ENCODE data around the gene LILRA2. TPM values are rescaled to one million over a fixed set of nuclear protein-coding genes. Genes with fewer than 3 reads are reported as not detected.
"Not testable (repeated sequence)": the region's sequence is repeated elsewhere in the genome, so short reads cannot be mapped to it uniquely, and the experiment has no call there.

The LILRA2 gene
- total RNA-seq, 5 donors from 2014 or later (not counting 1 experiment from before 2014, with no cell fraction given): 0.16 to 0.47 (median 0.37) TPM; not detected in 1

GRCh38 chr19:54595680-54596436, 22.3 kb downstream of the LILRA2 start:
- H3K4me3 Mint-ChIP-seq; H3K27ac Mint-ChIP-seq; CTCF ChIA-PET; H3K36me3 ChIP-seq (ENCODE audit: control insufficient read depth in 2 of 2, extremely low read depth in 1 of 2, insufficient read depth in 1 of 2, low read length in 1 of 2); H3K4me3 ChIP-seq (ENCODE audit: control insufficient read depth in 1 of 2, extremely low read depth in 1 of 2, low read length in 1 of 2); H3K9me3 Mint-ChIP-seq; H3K4me1 Mint-ChIP-seq; H3K36me3 Mint-ChIP-seq; H3K27ac ChIP-seq (ENCODE audit: low read length); DNase-seq; ATAC-seq (replicated peaks in 1 of 4); H3K9me3 ChIP-seq; H3K4me1 ChIP-seq (ENCODE audit: control insufficient read depth in 1 of 2, extremely low read depth in 1 of 2, insufficient read depth in 2 of 2, low read length in 2 of 2); POLR2A ChIA-PET: not testable (repeated sequence)
- peaks cover 27 to 55% of the 10 kb centered on the region in 2 donors for H3K27me3 Mint-ChIP-seq
- 91% methylated on average over 14 of the region's 26 CpGs for WGBS (ENCODE audit: insufficient coverage)
- H3K27me3 ChIP-seq (replicated peaks in 1 of 2; ENCODE audit: control insufficient read depth in 2 of 2, extremely low read depth in 1 of 2, insufficient read depth in 2 of 2, low read length in 1 of 2): peaks cover 0 to 65% of the 10 kb centered on the region in 2 experiments

- peaks cover 26 to 41% of the 10 kb centered on the region in 2 donors for H3K27me3 Mint-ChIP-seq
- WGBS (ENCODE audit: insufficient coverage): 83% methylated on average over 1 of the region's 5 CpGs
- no peak overlapping the region for H3K4me3 Mint-ChIP-seq
- Histone ChIP-seq H3K27me3 (replicated peaks in 1 of 2; ENCODE audit: control insufficient read depth in 2 of 2, extremely low read depth in 1 of 2, insufficient read depth in 2 of 2, low read length in 1 of 2) (peaks cover 0 to 39% of the 10 kb centered on the region in 2 experiments), H3K27ac (ENCODE audit: low read length) (no peak overlapping the region), H3K4me1 (ENCODE audit: control insufficient read depth in 1 of 2, extremely low read depth in 1 of 2, insufficient read depth in 2 of 2, low read length in 2 of 2) (no peaks in the 10 kb centered on the region), H3K9me3 (no peaks in the 10 kb centered on the region), H3K4me3 (ENCODE audit: control insufficient read depth in 1 of 2, extremely low read depth in 1 of 2, low read length in 1 of 2) (no peak overlapping the region), H3K36me3 (ENCODE audit: control insufficient read depth in 2 of 2, extremely low read depth in 1 of 2, insufficient read depth in 1 of 2, low read length in 1 of 2) (no peaks in the 10 kb centered on the region)
- H3K27ac Mint-ChIP-seq: no peak overlapping the region
- H3K4me1 Mint-ChIP-seq: no peaks in the 10 kb centered on the region
- no peak for ATAC-seq (replicated peaks in 1 of 4)
- no peak for DNase-seq
- ChIA-PET CTCF (no interaction called here), POLR2A (no interaction called here)
- no peaks in the 10 kb centered on the region for H3K36me3 Mint-ChIP-seq
- peaks cover 2 to 11% (median 4%) of the 10 kb centered on the region in 3 donors for H3K9me3 Mint-ChIP-seq
Measured at GRCh38 chr19:54600212-54600611, 26.6 kb downstream of the LILRA2 start.

- Mint-ChIP-seq H3K9me3 (peaks cover 2 to 18% (median 4%) of the 10 kb centered on the region in 3 donors), H3K27ac (no peak overlapping the region), H3K27me3 (peaks cover 36 to 53% of the 10 kb centered on the region in 2 donors), H3K4me1 (no peaks in the 10 kb centered on the region), H3K36me3 (no peaks in the 10 kb centered on the region), H3K4me3 (no peak overlapping the region)
- Histone ChIP-seq H3K4me3 (ENCODE audit: control insufficient read depth in 1 of 2, extremely low read depth in 1 of 2, low read length in 1 of 2) (no peak overlapping the region), H3K27me3 (replicated peaks in 1 of 2; ENCODE audit: control insufficient read depth in 2 of 2, extremely low read depth in 1 of 2, insufficient read depth in 2 of 2, low read length in 1 of 2) (peaks cover 0 to 33% of the 10 kb centered on the region in 2 experiments), H3K27ac (ENCODE audit: low read length) (no peak overlapping the region), H3K4me1 (ENCODE audit: control insufficient read depth in 1 of 2, extremely low read depth in 1 of 2, insufficient read depth in 2 of 2, low read length in 2 of 2) (no peaks in the 10 kb centered on the region), H3K9me3 (no peaks in the 10 kb centered on the region), H3K36me3 (ENCODE audit: control insufficient read depth in 2 of 2, extremely low read depth in 1 of 2, insufficient read depth in 1 of 2, low read length in 1 of 2) (no peaks in the 10 kb centered on the region)
- CTCF ChIA-PET: no interaction called here
- ATAC-seq (replicated peaks in 1 of 4) (no peak), DNase-seq (no peak)
- WGBS (ENCODE audit: insufficient coverage): 80% methylated on average over 1 of the region's 4 CpGs
- POLR2A ChIA-PET: no interaction called here
Measured at GRCh38 chr19:54606230-54606629, 32.6 kb downstream of the LILRA2 start.

DNA sequence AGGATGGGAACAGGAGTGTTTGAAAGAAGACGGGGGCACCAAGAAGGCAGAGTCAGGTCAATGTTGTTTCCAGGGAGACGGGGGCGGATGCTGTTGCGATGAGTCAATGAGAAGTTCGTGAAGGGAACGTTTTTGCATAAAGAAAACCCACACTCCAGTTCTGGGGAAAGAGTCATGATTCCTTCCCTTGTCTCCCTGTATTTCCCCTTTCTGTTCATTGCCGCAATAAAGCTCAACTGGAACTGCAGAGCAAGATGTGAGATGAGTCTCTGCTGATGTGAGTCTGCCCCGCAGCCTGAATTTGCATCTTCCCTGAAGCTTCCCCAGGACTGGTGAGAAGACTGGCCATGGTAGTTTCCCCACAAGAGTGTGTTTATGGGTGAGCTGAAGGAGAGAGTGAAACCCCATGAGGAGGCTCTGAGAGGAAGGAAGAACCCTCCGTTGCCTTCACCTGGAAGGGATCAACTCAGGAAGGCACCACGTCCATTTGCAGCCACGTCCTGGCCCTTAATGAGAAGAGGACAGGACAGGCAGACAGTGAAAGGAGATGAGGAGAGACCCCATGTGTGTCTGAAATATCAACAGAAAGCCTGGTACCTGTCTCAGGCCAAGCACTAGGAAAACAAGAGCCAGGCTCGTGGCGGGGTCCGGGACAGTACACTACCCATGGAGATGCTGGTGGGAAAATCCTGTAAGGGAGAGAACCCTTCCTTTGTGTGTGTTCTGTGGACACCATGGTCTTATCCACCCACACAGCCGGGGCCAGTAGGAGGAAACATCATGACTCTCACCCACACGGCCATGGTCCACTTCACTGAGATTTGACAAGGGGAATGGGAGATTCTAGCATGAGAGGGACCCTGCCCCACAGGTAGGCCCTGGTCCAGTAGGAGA, 33.5 kb downstream of the LILRA2 start:
- Histone ChIP-seq H3K36me3 (ENCODE audit: control insufficient read depth in 2 of 2, extremely low read depth in 1 of 2, insufficient read depth in 1 of 2, low read length in 1 of 2) (no peaks in the 10 kb centered on the region), H3K27me3 (replicated peaks in 1 of 2; ENCODE audit: control insufficient read depth in 2 of 2, extremely low read depth in 1 of 2, insufficient read depth in 2 of 2, low read length in 1 of 2) (peaks cover 0 to 33% of the 10 kb centered on the region in 2 experiments), H3K27ac (ENCODE audit: low read length) (no peak overlapping the region), H3K4me1 (ENCODE audit: control insufficient read depth in 1 of 2, extremely low read depth in 1 of 2, insufficient read depth in 2 of 2, low read length in 2 of 2) (no peaks in the 10 kb centered on the region), H3K4me3 (ENCODE audit: control insufficient read depth in 1 of 2, extremely low read depth in 1 of 2, low read length in 1 of 2) (no peak overlapping the region), H3K9me3 (no peaks in the 10 kb centered on the region)
- Mint-ChIP-seq H3K36me3 (no peaks in the 10 kb centered on the region), H3K9me3 (peaks cover 2 to 18% (median 4%) of the 10 kb centered on the region in 3 donors), H3K27ac (no peak overlapping the region), H3K27me3 (peaks cover 34 to 51% of the 10 kb centered on the region in 2 donors), H3K4me3 (no peak overlapping the region), H3K4me1 (no peaks in the 10 kb centered on the region)
- no peak for ATAC-seq (replicated peaks in 1 of 4)
- ChIA-PET POLR2A (no interaction called here), CTCF (no interaction called here)
- WGBS (ENCODE audit: insufficient coverage): 71% methylated on average over 2 of the region's 16 CpGs
- DNase-seq: no peak

DNA sequence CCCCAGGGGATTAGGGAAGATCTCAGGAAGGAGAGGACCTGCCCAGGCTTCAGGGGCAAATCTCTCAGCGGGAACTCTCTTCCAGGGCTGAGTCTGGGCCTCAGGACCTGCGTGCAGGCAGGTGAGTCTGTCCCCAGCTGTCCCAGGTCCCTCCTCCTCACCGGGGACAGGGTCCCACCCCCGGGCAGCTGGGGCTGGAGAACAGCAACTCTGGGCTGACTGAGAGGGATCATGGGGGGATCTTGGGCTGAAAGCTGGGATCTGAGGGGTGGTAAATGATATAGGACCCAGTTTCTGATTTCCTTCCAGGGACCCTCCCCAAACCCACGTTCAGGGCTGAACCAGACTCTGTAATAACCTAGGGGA, 34.2 kb downstream of the LILRA2 start:
- Mint-ChIP-seq H3K27me3 (peaks cover 34 to 51% of the 10 kb centered on the region in 2 donors), H3K4me3 (no peak overlapping the region), H3K4me1 (no peaks in the 10 kb centered on the region), H3K27ac (no peak overlapping the region), H3K36me3 (no peaks in the 10 kb centered on the region), H3K9me3 (peaks cover 2 to 18% (median 4%) of the 10 kb centered on the region in 3 donors)
- no peak for ATAC-seq (replicated peaks in 1 of 4)
- ChIA-PET CTCF (no interaction called here), POLR2A (no interaction called here)
- no peak for DNase-seq
- Histone ChIP-seq H3K36me3 (ENCODE audit: control insufficient read depth in 2 of 2, extremely low read depth in 1 of 2, insufficient read depth in 1 of 2, low read length in 1 of 2) (no peaks in the 10 kb centered on the region), H3K4me1 (ENCODE audit: control insufficient read depth in 1 of 2, extremely low read depth in 1 of 2, insufficient read depth in 2 of 2, low read length in 2 of 2) (no peaks in the 10 kb centered on the region), H3K4me3 (ENCODE audit: control insufficient read depth in 1 of 2, extremely low read depth in 1 of 2, low read length in 1 of 2) (no peak overlapping the region), H3K27ac (ENCODE audit: low read length) (no peak overlapping the region), H3K9me3 (no peaks in the 10 kb centered on the region), H3K27me3 (replicated peaks in 1 of 2; ENCODE audit: control insufficient read depth in 2 of 2, extremely low read depth in 1 of 2, insufficient read depth in 2 of 2, low read length in 1 of 2) (peaks cover 0 to 33% of the 10 kb centered on the region in 2 experiments)
- 83% methylated on average over 2 of the region's 5 CpGs for WGBS (ENCODE audit: insufficient coverage)

DNA sequence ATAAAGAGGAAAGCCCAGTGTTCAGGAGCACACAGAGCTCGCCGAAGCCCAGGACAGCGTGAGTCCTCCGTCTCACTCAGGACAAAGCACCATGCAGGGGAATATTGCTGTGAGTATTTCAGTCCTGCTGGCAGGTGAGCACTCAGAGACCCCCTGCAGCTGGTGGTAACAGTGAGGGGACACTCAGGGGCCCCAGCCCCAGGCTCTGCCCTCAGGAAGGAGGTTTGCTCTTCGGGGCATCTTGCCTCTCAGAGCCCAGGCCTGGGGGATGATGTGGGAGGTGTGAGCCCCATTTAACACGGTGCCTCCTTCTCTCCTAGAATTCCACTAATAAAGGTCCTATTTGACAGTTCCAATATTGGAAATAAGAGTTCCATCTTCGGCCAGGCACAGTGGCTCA, 34.6 kb downstream of the LILRA2 start:
- POLR2A ChIA-PET: no interaction called here
- H3K4me3 ChIP-seq (ENCODE audit: control insufficient read depth in 1 of 2, extremely low read depth in 1 of 2, low read length in 1 of 2): no peak overlapping the region
- H3K27me3 ChIP-seq (replicated peaks in 1 of 2; ENCODE audit: control insufficient read depth in 2 of 2, extremely low read depth in 1 of 2, insufficient read depth in 2 of 2, low read length in 1 of 2): peaks cover 0 to 33% of the 10 kb centered on the region in 2 experiments
- Mint-ChIP-seq H3K27me3 (peaks cover 34 to 51% of the 10 kb centered on the region in 2 donors), H3K27ac (no peak overlapping the region), H3K36me3 (no peaks in the 10 kb centered on the region), H3K4me3 (no peak overlapping the region), H3K4me1 (no peaks in the 10 kb centered on the region), H3K9me3 (peaks cover 2 to 18% (median 4%) of the 10 kb centered on the region in 3 donors)
- WGBS (ENCODE audit: insufficient coverage): 100% methylated on average over 4 of the region's 7 CpGs
- H3K9me3 ChIP-seq: no peaks in the 10 kb centered on the region
- CTCF ChIA-PET: no interaction called here
- no peaks in the 10 kb centered on the region for H3K4me1 ChIP-seq (ENCODE audit: control insufficient read depth in 1 of 2, extremely low read depth in 1 of 2, insufficient read depth in 2 of 2, low read length in 2 of 2)
- H3K27ac ChIP-seq (ENCODE audit: low read length): no peak overlapping the region
- no peak for ATAC-seq (replicated peaks in 1 of 4)
- no peaks in the 10 kb centered on the region for H3K36me3 ChIP-seq (ENCODE audit: control insufficient read depth in 2 of 2, extremely low read depth in 1 of 2, insufficient read depth in 1 of 2, low read length in 1 of 2)
- no peak for DNase-seq
